GM12874 (cell line): ENCODE data around the gene VWC2L.

Experiments
- CTCF ChIP-seq: IDR thresholded peaks from 2 replicates; pipeline ENCODE4 v1.5.1; 2011; ENCODE audit warnings: low read depth, mild to moderate bottlenecking, control low read depth, low read length, moderate library complexity; ENCODE audit not compliant: insufficient read depth

VWC2L gene

GRCh38 chr2:214410128-214410775 lies 602 bp upstream of the VWC2L start:
- no peak for TF ChIP-seq CTCF

- no peak for TF ChIP-seq CTCF
These were observed 1.8 kb downstream of the VWC2L start for GRCh38 chr2:214412679-214413078.

- no peak for TF ChIP-seq CTCF
These were observed 25.6 kb downstream of the VWC2L start for GRCh38 chr2:214436470-214436869.

- no peak for TF ChIP-seq CTCF
These were observed 39.5 kb downstream of the VWC2L start for GRCh38 chr2:214450118-214450894.

- TF ChIP-seq CTCF = no peak
These were observed 40.8 kb downstream of the VWC2L start for GRCh38 chr2:214451516-214452275.

GRCh38 chr2:214465363-214466146 lies 54.7 kb downstream of the VWC2L start:
- no peak for TF ChIP-seq CTCF
